Epidermal melanocyte (primary cell): ENCODE measurements around the gene C14orf119.

Experiments
- DNase-seq: peaks from one replicate; pipeline ENCODE4 v3.0.0; 2011; ENCODE audit warnings: low spot score; ENCODE audit not compliant: insufficient read length

Gene C14orf119

GRCh38 chr14:23125933-23126524 lies 30.7 kb downstream of the C14orf119 start:
- DNase-seq, result no peak

GRCh38 chr14:23126548-23127278 lies 31.4 kb downstream of the C14orf119 start:
- DNase-seq, result no peak

- DNase-seq, result no peak
Measured at GRCh38 chr14:23127861-23128260, 32.6 kb downstream of the C14orf119 start.

GRCh38 chr14:23128969-23129758 lies 33.9 kb downstream of the C14orf119 start:
- DNase-seq, result no peak

- no peak for DNase-seq
Measured at GRCh38 chr14:23129759-23130316, 34.5 kb downstream of the C14orf119 start.

- DNase-seq, result no peak
Measured at GRCh38 chr14:23130871-23131270, 35.6 kb downstream of the C14orf119 start.

- DNase-seq, result no peak
Measured at GRCh38 chr14:23131482-23131881, 36.2 kb downstream of the C14orf119 start.

- DNase-seq, result no peak
Measured at GRCh38 chr14:23132970-23133369, 37.7 kb downstream of the C14orf119 start.

- no peak for DNase-seq
Measured at GRCh38 chr14:23136566-23137133, 41.3 kb downstream of the C14orf119 start.

GRCh38 chr14:23137192-23137812 lies 42.0 kb downstream of the C14orf119 start:
- no peak for DNase-seq

- no peak for DNase-seq
Measured at GRCh38 chr14:23137813-23138535, 42.7 kb downstream of the C14orf119 start.

GRCh38 chr14:23139874-23140273 lies 44.6 kb downstream of the C14orf119 start:
- DNase-seq, result no peak

GRCh38 chr14:23140371-23140770 lies 45.1 kb downstream of the C14orf119 start:
- DNase-seq, result no peak

- DNase-seq, result peak; percentile 83
Measured at GRCh38 chr14:23141706-23142444, 46.6 kb downstream of the C14orf119 start.

GRCh38 chr14:23142826-23143225 lies 47.5 kb downstream of the C14orf119 start:
- DNase-seq, result no peak

GRCh38 chr14:23143911-23144310 lies 48.6 kb downstream of the C14orf119 start:
- DNase-seq, result no peak

- no peak for DNase-seq
Measured at GRCh38 chr14:23145794-23146350, 50.6 kb downstream of the C14orf119 start.

- DNase-seq, result no peak
Measured at GRCh38 chr14:23146351-23146910, 51.1 kb downstream of the C14orf119 start.

- no peak for DNase-seq
Measured at GRCh38 chr14:23146980-23147379, 51.7 kb downstream of the C14orf119 start.
